H4 (cell line): ENCODE results near the gene ZBTB40. TPM values are rescaled to one million over a fixed set of nuclear protein-coding genes. Genes with fewer than 3 reads are reported as not detected.

ENCODE experiments used
- DNase-seq: peaks from one replicate; pipeline ENCODE4 v3.0.0-alpha.2; 2015; ENCODE audit warnings: low spot score
- total RNA-seq: library from RNA; depleted of rRNA; stranded (reverse); fragments of >200 nt; shearing (Covaris generic); gene quantifications from 2 replicates; pipeline ENCODE4 v1.2.3, GENCODE V29; 2014

ZBTB40 gene
- total RNA-seq, 1 experiment from 2014 or later = 12.1 TPM

GRCh38 chr1:22431965-22432364 lies 19.7 kb upstream of the ZBTB40 start:
- no peak for DNase-seq

DNA sequence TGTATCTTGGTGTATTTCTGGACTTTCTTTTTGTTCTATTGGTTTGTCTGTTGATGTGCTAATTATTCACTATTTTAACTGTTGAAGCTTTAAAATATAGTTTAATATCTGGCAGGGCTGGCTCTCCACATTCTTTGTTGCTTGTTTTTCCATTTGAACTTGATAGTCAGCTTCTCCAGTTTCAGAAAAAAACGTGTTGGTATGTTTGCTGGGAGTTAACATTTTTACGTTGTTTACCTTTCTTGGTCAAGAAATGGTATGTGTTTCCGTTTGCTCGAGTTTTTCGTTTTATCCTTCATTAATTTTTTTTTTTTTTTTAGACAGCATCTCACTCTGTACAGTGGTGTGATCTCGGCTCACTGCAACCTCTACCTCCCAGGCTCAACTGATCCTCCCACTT lies 16.9 kb upstream of the ZBTB40 start:
- no peak for DNase-seq

GRCh38 chr1:22436948-22437347 lies 14.7 kb upstream of the ZBTB40 start:
- no peak for DNase-seq

- DNase-seq = no peak
Observed at GRCh38 chr1:22437573-22437972, 14.1 kb upstream of the ZBTB40 start.

DNA sequence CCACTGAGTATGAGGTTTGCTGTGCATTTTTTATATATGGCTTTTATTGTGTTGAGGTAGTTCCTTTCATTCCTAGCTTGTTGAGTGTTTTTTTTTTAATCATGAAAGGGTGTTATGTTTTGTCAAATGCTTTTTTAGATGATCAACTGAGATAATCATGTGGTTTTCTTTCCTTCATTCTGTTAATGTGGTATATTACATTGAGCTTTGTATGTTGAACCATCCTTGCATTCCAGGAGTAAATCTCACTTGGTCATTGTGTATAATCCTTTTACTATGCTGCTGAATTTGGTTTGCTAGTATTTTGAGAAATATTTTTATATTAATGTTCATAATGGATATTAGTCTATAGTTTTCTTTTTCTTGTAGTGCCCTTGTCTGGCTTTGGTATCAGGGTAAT lies 11.1 kb upstream of the ZBTB40 start:
- DNase-seq = no peak

DNA sequence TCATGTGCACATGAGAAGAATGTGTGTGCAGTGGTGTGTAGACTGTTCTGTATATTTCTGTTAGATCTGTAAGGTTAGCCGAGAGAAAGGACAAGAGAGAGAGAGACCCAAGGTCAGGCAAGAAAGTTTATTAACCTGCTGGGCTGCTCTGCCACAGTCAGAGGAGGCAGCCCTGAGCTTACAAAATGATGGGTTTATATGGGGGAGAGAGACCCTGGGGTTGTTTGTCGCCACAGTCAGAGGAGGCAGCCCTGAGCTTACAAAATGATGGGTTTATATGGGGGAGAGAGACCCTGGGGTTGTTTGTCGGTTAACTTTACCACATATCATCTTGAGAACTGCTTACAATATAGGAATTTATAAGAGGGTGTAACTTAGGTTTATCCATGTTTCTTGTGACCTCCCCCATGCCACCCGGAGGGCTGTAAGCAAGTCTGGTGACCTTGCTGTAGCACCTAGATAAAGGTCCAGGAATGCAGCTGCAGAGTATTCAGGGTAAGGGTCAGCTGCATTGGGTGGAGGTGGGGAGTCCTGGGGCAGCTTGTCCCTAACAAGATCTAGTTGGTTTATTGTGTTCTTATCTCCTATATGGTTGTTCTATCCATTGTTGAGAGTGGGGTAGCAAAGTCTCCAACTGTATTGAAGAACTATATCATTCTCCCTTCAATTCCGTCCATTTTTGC lies 9.3 kb upstream of the ZBTB40 start:
- no peak for DNase-seq

DNA sequence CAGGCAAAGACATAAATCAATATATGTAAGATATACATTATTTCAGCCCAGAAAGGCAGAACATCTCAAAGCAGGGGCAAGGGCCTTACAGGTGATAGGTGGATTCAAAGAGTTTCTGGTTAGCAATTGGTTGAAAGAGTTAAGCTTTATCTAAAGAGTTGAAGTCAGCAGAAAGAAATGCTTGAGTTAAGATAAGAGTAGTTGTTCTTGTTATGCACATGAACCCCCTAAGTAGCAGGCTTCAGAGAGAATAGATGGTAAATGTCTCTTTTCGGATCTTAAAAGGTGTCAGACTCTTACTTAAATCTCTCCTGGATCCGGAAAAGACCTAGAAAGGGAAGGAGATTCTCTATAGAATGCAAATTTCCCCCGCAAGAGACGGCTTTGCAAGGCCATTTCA lies 8.3 kb upstream of the ZBTB40 start:
- DNase-seq = no peak

- DNase-seq = no peak
Observed at GRCh38 chr1:22444856-22445255, 6.8 kb upstream of the ZBTB40 start.

DNA sequence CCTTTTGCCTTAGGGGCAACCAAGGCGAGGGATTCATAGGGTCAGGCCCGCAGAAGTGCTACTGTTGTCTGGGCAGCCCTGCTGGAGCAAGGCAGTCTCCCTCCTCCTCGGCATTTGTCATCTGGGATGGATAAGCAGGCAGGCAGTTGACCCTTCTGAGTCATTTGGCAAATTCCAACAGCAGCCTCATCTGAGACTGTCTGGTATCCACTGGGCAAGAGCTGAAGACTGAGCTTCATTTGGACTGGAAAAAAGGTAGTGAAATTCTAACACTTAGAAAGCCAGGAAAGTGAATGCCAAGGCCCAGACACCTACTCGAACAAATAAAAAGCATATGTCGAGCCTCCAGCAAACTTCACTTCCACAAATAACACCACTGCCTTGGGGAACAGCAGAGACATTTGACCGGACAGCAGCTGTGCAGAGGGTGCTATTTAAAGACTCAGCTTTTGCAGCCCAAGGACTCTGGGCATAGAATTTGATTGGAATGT lies 4.0 kb upstream of the ZBTB40 start:
- no peak for DNase-seq

- no peak for DNase-seq
Observed at GRCh38 chr1:22449636-22450035, 2.0 kb upstream of the ZBTB40 start.

DNA sequence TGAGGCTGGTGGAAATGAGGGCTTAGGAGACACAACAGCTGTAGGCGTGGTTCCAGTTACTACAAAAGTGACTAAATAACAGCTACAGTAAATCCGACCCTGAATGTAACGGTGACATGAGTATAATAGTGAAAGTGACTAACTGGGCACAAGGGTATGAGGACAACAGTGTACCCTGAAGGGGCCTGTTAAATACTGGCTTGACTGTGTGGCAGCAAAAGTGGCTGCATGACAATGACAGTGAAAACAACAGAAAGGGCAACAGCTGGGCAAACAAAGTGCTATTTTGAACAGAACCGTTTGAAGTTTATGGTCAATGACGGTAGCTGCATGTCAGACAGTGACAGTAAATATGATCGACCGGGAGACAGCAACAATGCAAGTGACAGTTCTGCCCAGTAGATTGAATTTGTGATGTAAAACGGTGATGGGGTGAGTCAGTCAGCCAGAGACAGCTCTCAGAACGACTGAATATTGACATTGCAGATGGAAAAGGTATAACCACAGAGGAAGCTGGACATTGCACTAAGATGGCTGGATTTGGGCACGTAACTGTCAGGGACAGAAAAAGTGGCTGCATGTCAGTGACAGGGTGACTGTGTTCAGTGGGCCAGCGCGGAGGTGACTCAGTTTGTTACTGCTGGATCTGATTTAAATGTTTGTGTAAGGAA lies 1.2 kb upstream of the ZBTB40 start:
- DNase-seq = no peak

DNA sequence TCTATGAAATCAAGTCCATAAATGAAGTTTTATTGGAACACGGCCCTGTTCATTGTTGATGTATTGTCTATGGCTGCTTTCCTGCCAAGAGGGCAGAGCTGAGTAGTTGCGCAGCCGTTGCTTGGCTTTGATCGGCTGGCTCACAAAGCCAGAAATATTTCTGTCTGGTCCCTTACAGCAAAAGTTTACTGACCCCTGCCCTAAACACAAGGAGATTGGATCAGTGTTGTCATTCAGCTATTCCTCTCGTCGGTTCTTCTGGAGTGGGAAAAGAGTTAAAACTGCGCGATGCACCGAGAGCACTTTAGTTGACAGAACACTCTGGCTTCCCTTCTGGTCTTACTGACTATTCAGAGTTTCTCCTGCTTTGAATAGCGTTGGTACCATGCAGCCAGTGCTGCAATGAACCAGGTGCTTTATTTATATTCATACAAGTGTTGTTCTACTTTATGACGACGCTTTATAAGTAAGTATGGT lies 868 bp downstream of the ZBTB40 start:
- DNase-seq = no peak

- DNase-seq = no peak
Observed at GRCh38 chr1:22453181-22453580, 1.5 kb downstream of the ZBTB40 start.

GRCh38 chr1:22454476-22455056 lies 2.9 kb downstream of the ZBTB40 start:
- no peak for DNase-seq

DNA sequence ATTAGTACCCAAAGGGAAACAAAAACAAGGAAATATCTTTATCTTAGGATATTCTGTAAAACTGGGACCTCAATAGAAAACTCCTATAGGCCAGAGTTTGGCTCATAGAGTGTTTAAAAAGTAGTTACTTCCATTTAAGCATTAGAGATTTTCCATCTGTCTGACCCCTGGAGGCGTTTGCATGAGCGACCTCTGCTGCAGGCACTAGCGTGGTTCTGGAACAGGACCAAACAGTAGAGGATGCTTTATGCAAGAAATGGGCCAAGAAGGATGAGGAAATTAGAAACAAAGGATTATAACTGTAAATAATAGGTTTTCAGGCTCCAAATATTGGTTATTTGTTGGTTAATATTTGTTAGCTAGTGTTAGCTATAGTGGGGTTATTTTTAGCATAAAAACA lies 5.7 kb downstream of the ZBTB40 start:
- no peak for DNase-seq

DNA sequence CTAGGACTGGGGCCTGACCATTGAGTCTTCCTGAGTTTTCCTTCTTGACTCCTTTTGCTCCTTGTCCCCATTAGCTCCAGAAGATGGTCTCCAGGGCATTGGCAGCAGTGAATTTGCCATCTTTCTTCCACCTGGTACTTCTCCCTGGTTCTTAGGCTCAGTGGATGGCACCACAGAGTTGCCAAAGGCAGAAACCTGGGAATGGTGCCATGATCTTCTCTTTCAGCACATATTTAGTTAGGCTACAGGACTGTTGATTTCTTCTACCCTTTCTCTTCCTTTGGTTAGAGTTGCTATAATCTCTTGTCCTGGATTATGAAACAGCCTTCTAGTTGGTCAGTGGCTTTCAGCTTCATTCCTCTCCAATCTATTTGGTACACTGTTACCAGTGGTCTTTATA lies 6.2 kb downstream of the ZBTB40 start:
- DNase-seq = no peak

- no peak for DNase-seq
Observed at GRCh38 chr1:22461100-22461499, 9.4 kb downstream of the ZBTB40 start.

DNA sequence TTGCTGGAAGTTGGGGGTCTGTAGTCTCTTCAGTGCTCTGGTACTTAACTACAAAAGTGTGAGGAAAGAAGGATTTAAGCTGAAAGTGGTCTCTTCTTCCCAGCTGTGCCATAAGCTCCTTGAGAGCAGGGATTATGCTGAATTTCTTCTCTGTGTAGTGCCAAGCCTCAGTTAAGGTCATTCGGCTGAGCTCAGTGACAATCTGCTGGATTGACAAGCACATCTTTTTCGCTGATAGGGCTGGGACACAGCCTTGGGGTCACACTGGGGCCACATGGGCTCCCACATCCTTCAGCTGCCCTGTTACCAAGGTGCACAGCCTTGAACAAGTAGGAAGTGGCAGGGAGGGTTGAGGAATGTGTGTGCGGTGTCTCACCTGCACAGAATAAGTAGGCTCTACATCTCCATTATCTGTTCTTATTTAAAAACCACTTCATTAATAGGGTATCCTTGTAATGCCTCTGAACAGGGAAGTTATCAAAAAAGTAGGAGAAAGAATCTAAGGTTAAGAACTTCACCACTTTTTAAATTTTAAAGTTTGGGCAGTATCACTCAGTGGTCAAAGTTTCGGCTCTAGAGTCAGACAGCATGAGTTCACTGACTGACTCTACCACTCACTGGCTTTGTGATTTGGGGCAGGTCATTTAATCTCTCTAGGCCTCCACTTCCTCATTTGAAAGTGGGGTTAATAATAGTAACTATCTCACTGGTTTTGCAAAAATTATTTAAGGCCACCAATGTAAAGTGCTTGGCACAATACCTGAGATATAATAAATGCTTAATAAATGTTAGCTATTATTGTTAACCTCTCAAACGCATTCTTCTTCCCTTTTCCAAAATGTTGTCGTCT lies 10.3 kb downstream of the ZBTB40 start:
- DNase-seq = no peak

- no peak for DNase-seq
Observed at GRCh38 chr1:22462928-22463327, 11.3 kb downstream of the ZBTB40 start.

- no peak for DNase-seq
Observed at GRCh38 chr1:22465015-22465565, 13.4 kb downstream of the ZBTB40 start.

GRCh38 chr1:22465671-22466070 lies 14.0 kb downstream of the ZBTB40 start:
- no peak for DNase-seq

DNA sequence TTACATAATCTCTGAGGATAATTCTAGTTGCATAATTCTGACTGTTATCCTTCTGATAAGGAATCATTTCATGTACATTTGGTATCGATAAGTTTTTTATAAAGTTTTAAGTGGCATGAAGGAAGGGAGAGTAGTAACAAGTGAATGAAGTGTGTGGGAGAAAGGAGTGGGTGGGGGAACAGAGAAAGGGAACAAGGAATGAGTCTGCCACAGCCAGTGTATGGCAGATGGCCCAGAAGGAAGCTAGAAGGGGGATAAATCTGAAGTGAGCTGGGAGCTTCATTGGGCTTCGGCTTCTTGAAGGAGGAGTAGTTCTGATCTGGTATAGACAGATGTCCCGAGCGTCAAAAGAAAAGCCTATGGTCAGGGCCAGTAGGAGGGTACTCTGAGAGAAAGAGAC lies 18.6 kb downstream of the ZBTB40 start:
- DNase-seq = no peak
